CD4-positive, alpha-beta memory T cell (primary cell): Measurements from ENCODE around the gene GATAD2B. TPM values are rescaled to one million over a fixed set of nuclear protein-coding genes. Genes with fewer than 3 reads are reported as not detected.
"Not testable (repeated sequence)": the region's sequence is repeated elsewhere in the genome, so short reads cannot be mapped to it uniquely, and the experiment has no call there.

ENCODE experiments used
- CTCF ChIA-PET: fragments of 350-600 bp; sonication (Branson Sonifier 250); formaldehyde crosslinking; loops from one replicate; lab custom pipeline; 2021; ENCODE audit warnings: inconsistent platforms; ENCODE audit not compliant: partially characterized antibody; lab: Charles Lee
- POLR2A ChIA-PET: fragments of 350-600 bp; sonication (Branson Sonifier 250); formaldehyde crosslinking; loops from one replicate; lab custom pipeline; 2021; ENCODE audit not compliant: partially characterized antibody; lab: Charles Lee
- DNase-seq, 5 donors: peaks; one replicate each; pipeline versions ENCODE4 v3.0.0 to v3.0.0-alpha.2; 2020 to 2022; ENCODE audit warnings: mixed read lengths in 1 of 5
- H3K27ac ChIP-seq: one replicate; pipeline ENCODE4 v1.7.0; 2013; ENCODE audit warnings: low read depth, low read length
- H3K27me3 ChIP-seq: 2 replicates; pipeline ENCODE4 v1.7.0; 2013; ENCODE audit warnings: mild to moderate bottlenecking, low read length, moderate library complexity; ENCODE audit not compliant: insufficient read depth
- H3K36me3 ChIP-seq: 2 replicates; pipeline ENCODE4 v1.7.0; 2013; ENCODE audit warnings: mild to moderate bottlenecking, low read length, moderate library complexity; ENCODE audit not compliant: insufficient read depth
- H3K4me1 ChIP-seq: 2 replicates; pipeline ENCODE4 v1.7.0; 2013; ENCODE audit warnings: mild to moderate bottlenecking, low read length, moderate library complexity; ENCODE audit not compliant: insufficient read depth
- H3K4me3 ChIP-seq, 2 donors: one replicate each; pipeline ENCODE4 v1.7.0; 2013; ENCODE audit warnings: low read length in 2 of 2, mild to moderate bottlenecking in 1 of 2
- H3K9me3 ChIP-seq, 2 donors: one replicate each; pipeline ENCODE4 v1.7.0; 2013; ENCODE audit warnings: low read length in 2 of 2, control low read depth in 1 of 2; ENCODE audit not compliant: control insufficient read depth in 1 of 2
- H3K27ac Mint-ChIP-seq, 7 donors: one replicate each; pipeline ENCODE4 v1.8.0; 2020 to 2021; ENCODE audit warnings: mixed read lengths in 7 of 7, mild to moderate bottlenecking in 6 of 7, inconsistent platforms in 3 of 7, moderate library complexity in 3 of 7
- H3K27me3 Mint-ChIP-seq, 2 donors: one replicate each; pipeline ENCODE4 v1.8.0; 2020 to 2021; ENCODE audit warnings: mixed read lengths in 2 of 2
- H3K36me3 Mint-ChIP-seq, 2 donors: one replicate each; pipeline ENCODE4 v1.8.0; 2020 to 2021; ENCODE audit warnings: mixed read lengths in 2 of 2, inconsistent platforms in 1 of 2, mild to moderate bottlenecking in 1 of 2
- H3K4me1 Mint-ChIP-seq, 4 donors: one replicate each; pipeline ENCODE4 v1.8.0; 2020 to 2021; ENCODE audit warnings: mixed read lengths in 4 of 4, mild to moderate bottlenecking in 1 of 4
- H3K4me3 Mint-ChIP-seq, 8 donors: one replicate each; pipeline ENCODE4 v1.8.0; 2020 to 2021; ENCODE audit warnings: mixed read lengths in 8 of 8, mild to moderate bottlenecking in 7 of 8, moderate library complexity in 6 of 8, inconsistent platforms in 3 of 8
- H3K9me3 Mint-ChIP-seq, 8 donors: one replicate each; pipeline ENCODE4 v1.8.0; 2020 to 2021; ENCODE audit warnings: mixed read lengths in 8 of 8, mild to moderate bottlenecking in 5 of 8, inconsistent platforms in 3 of 8, moderate library complexity in 1 of 8
- intact Hi-C: fragments of 100-400 bp; cut with micrococcal nuclease; formaldehyde crosslinking; loops from one replicate; pipeline ENCODE4 v1.15.1; 2023
- polyA plus RNA-seq, 2 donors: library from polyadenylated mRNA; unstranded; fragments of 300-500 nt; fragmentation: Illumina TruSeq; gene quantifications; one replicate each; pipeline ENCODE4 v1.2.3, GENCODE V29; 2021
- total RNA-seq, 2 experiments: library from RNA; stranded (reverse); gene quantifications; one replicate each; pipeline ENCODE4 v1.2.3, GENCODE V29; 2021

The GATAD2B gene
- total and polyA plus RNA-seq, 4 experiments from 2014 or later: 1.8 to 104 (median 51.3) TPM

GRCh38 chr1:153852170-153852569 is 70.6 kb downstream of the GATAD2B start:
- ChIA-PET POLR2A (interaction anchor here (1.1 kb wide), 1 partner anchor 70 kb away, joined by 4 read pairs; the partner anchor contains the start of gene GATAD2B), CTCF (interaction anchor here (1.0 to 1.9 kb wide), 2 partner anchors 31 to 34 kb away, joined by 3 to 4 read pairs; no protein-coding TSS in a partner anchor)
- Mint-ChIP-seq H3K27ac (peak overlapping the region in 4 of 7 donors; percentile 28 to 70 (median 36)), H3K4me3 (no peak overlapping the region), H3K27me3 (no peaks in the 10 kb centered on the region), H3K4me1 (peaks cover 30 to 53% (median 37%) of the 10 kb centered on the region in 4 donors), H3K36me3 (peaks cover 36 to 39% of the 10 kb centered on the region in 2 donors), H3K9me3 (peaks cover 0 to 1% (median 0%) of the 10 kb centered on the region in 8 donors)
- no peaks in the 10 kb centered on the region for H3K9me3 ChIP-seq
- H3K27me3 ChIP-seq: no peaks in the 10 kb centered on the region
- no peak overlapping the region for H3K27ac ChIP-seq
- intact Hi-C loops: no loop called here
- H3K4me3 ChIP-seq: no peak overlapping the region
- peaks cover 11% of the 10 kb centered on the region for H3K36me3 ChIP-seq
- H3K4me1 ChIP-seq: peaks cover 14% of the 10 kb centered on the region
- DNase-seq: no peak

- H3K9me3 Mint-ChIP-seq: no peaks in the 10 kb centered on the region
Observed at GRCh38 chr1:153849487-153850185, 73.1 kb downstream of the GATAD2B start.

GRCh38 chr1:153848805-153849204 is 74.0 kb downstream of the GATAD2B start:
- DNase-seq: no peak
- Mint-ChIP-seq H3K4me3 (peak overlapping the region in 1 of 8 donors; percentile 64), H3K4me1 (peaks cover 31 to 54% (median 39%) of the 10 kb centered on the region in 4 donors), H3K9me3 (no peaks in the 10 kb centered on the region), H3K27me3 (no peaks in the 10 kb centered on the region), H3K27ac (peak overlapping the region in 1 of 7 donors; percentile 0), H3K36me3 (peaks cover 33 to 34% of the 10 kb centered on the region in 2 donors)
- Histone ChIP-seq H3K27me3 (no peaks in the 10 kb centered on the region), H3K36me3 (peaks cover 11% of the 10 kb centered on the region), H3K27ac (no peak overlapping the region), H3K4me3 (no peak overlapping the region), H3K4me1 (peaks cover 14% of the 10 kb centered on the region), H3K9me3 (no peaks in the 10 kb centered on the region)
- intact Hi-C loops: no loop called here
- POLR2A ChIA-PET: no interaction called here
- CTCF ChIA-PET: no interaction called here

More at GRCh38 chr1:153849487-153850185, 73.1 kb downstream of the GATAD2B start:
- no peak for DNase-seq
- H3K27ac ChIP-seq: no peak overlapping the region
- Mint-ChIP-seq H3K27ac (peak overlapping the region in 6 of 7 donors; percentile 0 to 94 (median 64)), H3K27me3 (no peaks in the 10 kb centered on the region), H3K4me3 (peak overlapping the region in 1 of 8 donors; percentile 6), H3K4me1 (peaks cover 29 to 53% (median 37%) of the 10 kb centered on the region in 4 donors), H3K36me3 (peaks cover 35 to 36% of the 10 kb centered on the region in 2 donors)
- H3K27me3 ChIP-seq: no peaks in the 10 kb centered on the region
- H3K9me3 ChIP-seq: no peaks in the 10 kb centered on the region
- H3K4me3 ChIP-seq: no peak overlapping the region
- peaks cover 11% of the 10 kb centered on the region for H3K36me3 ChIP-seq
- CTCF ChIA-PET: no interaction called here
- POLR2A ChIA-PET: no interaction called here
- intact Hi-C loops: no loop called here
- peaks cover 14% of the 10 kb centered on the region for H3K4me1 ChIP-seq

- Histone ChIP-seq H3K4me1 (peaks cover 7% of the 10 kb centered on the region), H3K4me3 (no peak overlapping the region), H3K27ac (no peak overlapping the region), H3K9me3 (no peaks in the 10 kb centered on the region), H3K27me3 (no peaks in the 10 kb centered on the region), H3K36me3 (no peaks in the 10 kb centered on the region)
- DNase-seq: no peak
- Mint-ChIP-seq H3K4me1 (peaks cover 19 to 39% (median 28%) of the 10 kb centered on the region in 4 donors), H3K4me3 (no peak overlapping the region), H3K27ac (no peak overlapping the region), H3K27me3 (no peaks in the 10 kb centered on the region), H3K36me3 (peaks cover 11 to 13% of the 10 kb centered on the region in 2 donors), H3K9me3 (no peaks in the 10 kb centered on the region)
- intact Hi-C loops: no loop called here
- ChIA-PET CTCF (no interaction called here), POLR2A (interaction anchor here (0.6 kb wide), 1 partner anchor 57 kb away, joined by 4 read pairs; no protein-coding TSS in a partner anchor)
Observed at GRCh38 chr1:153845158-153845557, 77.6 kb downstream of the GATAD2B start.

GRCh38 chr1:153844349-153844748 is 78.4 kb downstream of the GATAD2B start:
- intact Hi-C loops, H3K9me3 Mint-ChIP-seq, H3K27ac ChIP-seq, H3K4me3 Mint-ChIP-seq, H3K4me3 ChIP-seq, H3K27me3 ChIP-seq, DNase-seq, POLR2A ChIA-PET, H3K27ac Mint-ChIP-seq, H3K36me3 ChIP-seq, H3K27me3 Mint-ChIP-seq, H3K9me3 ChIP-seq, H3K4me1 ChIP-seq: not testable (repeated sequence)
- CTCF ChIA-PET: interaction anchor here (0.7 kb wide), 1 partner anchor 12 kb away, joined by 5 read pairs; no protein-coding TSS in a partner anchor
- H3K36me3 Mint-ChIP-seq: peaks cover 10 to 13% of the 10 kb centered on the region in 2 donors
- peaks cover 15 to 32% (median 22%) of the 10 kb centered on the region in 4 donors for H3K4me1 Mint-ChIP-seq

- no peaks in the 10 kb centered on the region for H3K27me3 Mint-ChIP-seq
- H3K4me3 Mint-ChIP-seq: no peak overlapping the region
- H3K27me3 ChIP-seq: no peaks in the 10 kb centered on the region
- H3K9me3 ChIP-seq: no peaks in the 10 kb centered on the region
- H3K36me3 ChIP-seq: no peaks in the 10 kb centered on the region
- peaks cover 17 to 33% (median 19%) of the 10 kb centered on the region in 4 donors for H3K4me1 Mint-ChIP-seq
- no peak for DNase-seq
- no peak overlapping the region for H3K27ac ChIP-seq
- no peaks in the 10 kb centered on the region for H3K4me1 ChIP-seq
- no peaks in the 10 kb centered on the region for H3K9me3 Mint-ChIP-seq
- POLR2A ChIA-PET: no interaction called here
- CTCF ChIA-PET: no interaction called here
- intact Hi-C loops: no loop called here
- no peak overlapping the region for H3K4me3 ChIP-seq
- peak overlapping the region in 4 of 7 donors; percentile 29 to 72 (median 50) for H3K27ac Mint-ChIP-seq
- peaks cover 7 to 13% of the 10 kb centered on the region in 2 donors for H3K36me3 Mint-ChIP-seq
Observed at GRCh38 chr1:153842006-153842471, 80.7 kb downstream of the GATAD2B start.

GRCh38 chr1:153841463-153841994 is 81.2 kb downstream of the GATAD2B start:
- no peak for DNase-seq
- Histone ChIP-seq H3K4me3 (no peak overlapping the region), H3K36me3 (no peaks in the 10 kb centered on the region), H3K27ac (no peak overlapping the region), H3K9me3 (no peaks in the 10 kb centered on the region), H3K4me1 (no peaks in the 10 kb centered on the region), H3K27me3 (no peaks in the 10 kb centered on the region)
- H3K27ac Mint-ChIP-seq: peak overlapping the region in 5 of 7 donors; percentile 12 to 77 (median 60)
- peaks cover 7 to 13% of the 10 kb centered on the region in 2 donors for H3K36me3 Mint-ChIP-seq
- ChIA-PET POLR2A (no interaction called here), CTCF (no interaction called here)
- intact Hi-C loops: no loop called here
- no peaks in the 10 kb centered on the region for H3K27me3 Mint-ChIP-seq
- peaks cover 18 to 37% (median 20%) of the 10 kb centered on the region in 4 donors for H3K4me1 Mint-ChIP-seq
- H3K4me3 Mint-ChIP-seq: no peak overlapping the region
- H3K9me3 Mint-ChIP-seq: no peaks in the 10 kb centered on the region
